Heart left ventricle (tissue), 16 donors: ENCODE measurements around the gene RTL9. TPM values are rescaled to one million over a fixed set of nuclear protein-coding genes. Genes with fewer than 3 reads are reported as not detected.
A peak's percentile ranks its signal among the peaks of the same experiment; 100 is the strongest.

ENCODE experiments used
- ATAC-seq, 4 donors: fragments of 200-7000 bp; cut with Tn5 transposase; one replicate each; pipeline ENCODE4 v1.9.1; 2020 to 2022; ENCODE audit warnings: moderate library complexity in 4 of 4, mild to moderate bottlenecking in 3 of 4, moderate number of reproducible peaks in 1 of 4
- DNase-seq, 5 donors: peaks; one replicate each; pipeline ENCODE4 v3.0.0-alpha.2; 2020
- H3K27ac ChIP-seq, 12 donors: fragments of 200-600 bp; sonication (generic) in 4 of 12; one replicate each; pipeline versions ENCODE4 v1.5.0 to v1.8.0; 2016 to 2022; ENCODE audit warnings: mild to moderate bottlenecking in 2 of 12
- H3K27me3 ChIP-seq, 9 donors: fragments of 200-600 bp; sonication (generic) in 2 of 9; one replicate each; pipeline versions ENCODE4 v1.5.1 to v1.8.0; 2016 to 2022; ENCODE audit warnings: mild to moderate bottlenecking in 3 of 9
- H3K36me3 ChIP-seq, 9 donors: fragments of 200-600 bp; sonication (generic) in 2 of 9; one replicate each; pipeline versions ENCODE4 v1.5.0 to v1.8.0; 2018 to 2022; ENCODE audit warnings: mild to moderate bottlenecking in 2 of 9
- H3K4me1 ChIP-seq, 12 donors: fragments of 200-600 bp; sonication (generic) in 4 of 12; one replicate each; pipeline versions ENCODE4 v1.5.0 to v1.8.0; 2016 to 2022; ENCODE audit warnings: mild to moderate bottlenecking in 3 of 12
- H3K4me3 ChIP-seq, 12 donors: fragments of 200-600 bp; sonication (generic) in 4 of 12; one replicate each; pipeline versions ENCODE4 v1.5.0 to v1.8.0; 2017 to 2022; ENCODE audit warnings: mild to moderate bottlenecking in 9 of 12, moderate library complexity in 4 of 12
- H3K9me3 ChIP-seq, 12 donors: fragments of 200-600 bp; sonication (generic) in 4 of 12; one replicate each; pipeline versions ENCODE4 v1.5.0 to v1.8.0; 2016 to 2022; ENCODE audit warnings: mild to moderate bottlenecking in 1 of 12
- POLR2A ChIP-seq, 2 donors: fragments of 450-650 bp; IDR thresholded peaks; one replicate each; pipeline ENCODE4 v1.6.1; 2017; ENCODE audit warnings: antibody characterized with exemption in 2 of 2, mild to moderate bottlenecking in 2 of 2, moderate library complexity in 2 of 2
- WGBS, 4 donors: extraction: QIAGEN DNeasy Blood & Tissue Kit in 2 of 4; methylation state at CpG; one replicate each; pipeline versions ENCODE4 v1.1.5 to v1.1.7; 2013 to 2018; 5-methylcytosine and 5-hydroxymethylcytosine counted together
- intact Hi-C, 10 donors: fragments of 100-400 bp; cut with DNase I; formaldehyde crosslinking; loops; one replicate each; pipeline versions ENCODE4 v1.11.1 to v1.14.2; 2022
- polyA plus RNA-seq, 2 donors: library from polyadenylated mRNA; stranded (reverse); fragments of 200-250 nt; gene quantifications; one replicate each; pipeline ENCODE4 v1.2.3, GENCODE V29; 2013
- total RNA-seq, 9 donors: library from RNA; depleted of rRNA in 2 of 9; stranded (reverse); fragments of >200 nt in 2 of 9; fragmentation: NEBNext Ultra II Directional in 3 of 9; extraction: Animal tissue kit (Norgen Biotek cat#: 25700) in 3 of 9; gene quantifications; one replicate each; pipeline versions ENCODE4 v1.1.0 to v1.2.4, GENCODE V29; 2016 to 2023
- TF ChIP-seq, protein P1 (sequence below), 12 donors: fragments of 200-600 bp; sonication (generic) in 4 of 12; IDR thresholded peaks; one replicate each; pipeline versions ENCODE4 v1.5.0 to v1.8.0; 2018 to 2022; ENCODE audit warnings: antibody characterized with exemption in 12 of 12, mild to moderate bottlenecking in 5 of 12
- donor health status: ischemic (EF 13 %, LVEDD 7.1; RV severe dilation, severe dysfunction).
- donor health status: healthy with polysubstance abuse.
- donor health status: DM: no; HTN: yes; CAD: no.
- donor health status: DM: no; HTN: no; CAD: no.
- donor health status: ischemic (EF 25% LVEDD 6.9; RV normal size, moderate dysfunction).
- donor health status: ischemic (EF 25% LVEDD 5.7; RV mildly dilated, moderate dysfunction).
- donor health status: healthy.
- donor health status: DM: yes; HTN: yes; CAD: no.
- donor health status: ischemic (EF 35%, LVEDD 5.7; RV mildly dilated, moderate dysfunction).
- donor health status: nonischemic (EF 11% LVEDD 7.7; RV severe dilation, severe dysfunction).
- donor health status: DM: yes; HTN: yes; CAD: no.
- donor health status: PGD.
- donor health status: ischemic (EF 29% LVEDD 5.4; RV normal size, mild dysfunction).
- donor health status: nonischemic (EF 23%, LVEDD 6.1; RV moderate dilation, normal function).

RTL9 gene
- total and polyA plus RNA-seq, 11 donors, result 0.15 to 2.0 (median 0.65) TPM

DNA sequence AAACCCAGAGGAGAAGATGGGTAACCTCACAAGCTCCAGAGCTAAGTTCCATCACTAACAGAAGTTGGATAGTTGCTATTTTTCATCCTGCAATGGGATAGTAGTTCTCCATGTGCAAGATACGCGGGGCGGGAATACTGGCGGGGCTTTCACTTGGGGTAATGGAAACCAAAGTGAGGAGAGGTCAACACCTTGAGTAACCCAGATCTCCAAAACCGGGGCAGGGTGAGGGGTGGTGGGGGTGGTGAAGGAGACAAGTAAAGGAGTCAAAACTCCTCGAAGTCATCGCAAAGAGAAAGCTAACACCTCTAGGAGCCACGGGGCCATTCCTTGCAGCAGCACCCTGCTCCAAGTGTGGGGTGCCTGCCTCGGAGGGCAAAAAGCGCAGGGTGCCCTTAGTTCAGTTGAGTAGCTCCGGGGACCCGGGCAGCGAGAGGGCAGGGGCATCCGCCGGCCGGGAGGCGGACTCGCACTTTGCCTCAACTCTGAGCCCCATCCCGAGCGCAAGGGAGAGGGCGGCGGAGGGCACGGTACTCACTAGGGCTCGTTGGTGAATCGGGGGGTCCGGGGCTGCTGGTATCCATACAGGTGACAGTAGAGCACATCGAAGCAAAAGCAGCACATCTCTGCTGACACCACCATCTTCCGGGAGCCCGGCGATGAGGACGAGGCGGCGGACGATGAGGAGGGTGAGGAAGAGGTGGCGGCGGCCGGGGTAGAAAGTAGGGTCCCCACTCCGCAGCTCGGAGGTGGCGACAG is 41.4 kb upstream of the RTL9 start:
- DNase-seq, result peak in 4 of 5 donors; percentile 9 to 29 (median 22)
- Histone ChIP-seq H3K27me3 (peaks cover 0 to 27% (median 0%) of the 10 kb centered on the region in 9 donors), H3K36me3 (no peaks in the 10 kb centered on the region), H3K9me3 (no peaks in the 10 kb centered on the region), H3K4me1 (peaks cover 0 to 14% (median 3%) of the 10 kb centered on the region in 12 donors), H3K27ac (peak overlapping the region; percentile 65 to 86 (median 80)), H3K4me3 (peak overlapping the region; percentile 47 to 97 (median 80))
- ATAC-seq, result peak; percentile 32 to 62 (median 57)
- WGBS, 4 donors, result 0 to 47% (median 24%) methylated on average over 11 to 40 of the region's 40 CpGs
- intact Hi-C loops, result loop anchor here in 6 of 10 donors (5.0 to 10.0 kb wide), 6 partner anchors 52 to 155 kb away; no protein-coding TSS in a partner anchor
- TF ChIP-seq POLR2A (IDR thresholded peaks at IDR 0.05), result no peak
- TF ChIP-seq, protein P1, sequence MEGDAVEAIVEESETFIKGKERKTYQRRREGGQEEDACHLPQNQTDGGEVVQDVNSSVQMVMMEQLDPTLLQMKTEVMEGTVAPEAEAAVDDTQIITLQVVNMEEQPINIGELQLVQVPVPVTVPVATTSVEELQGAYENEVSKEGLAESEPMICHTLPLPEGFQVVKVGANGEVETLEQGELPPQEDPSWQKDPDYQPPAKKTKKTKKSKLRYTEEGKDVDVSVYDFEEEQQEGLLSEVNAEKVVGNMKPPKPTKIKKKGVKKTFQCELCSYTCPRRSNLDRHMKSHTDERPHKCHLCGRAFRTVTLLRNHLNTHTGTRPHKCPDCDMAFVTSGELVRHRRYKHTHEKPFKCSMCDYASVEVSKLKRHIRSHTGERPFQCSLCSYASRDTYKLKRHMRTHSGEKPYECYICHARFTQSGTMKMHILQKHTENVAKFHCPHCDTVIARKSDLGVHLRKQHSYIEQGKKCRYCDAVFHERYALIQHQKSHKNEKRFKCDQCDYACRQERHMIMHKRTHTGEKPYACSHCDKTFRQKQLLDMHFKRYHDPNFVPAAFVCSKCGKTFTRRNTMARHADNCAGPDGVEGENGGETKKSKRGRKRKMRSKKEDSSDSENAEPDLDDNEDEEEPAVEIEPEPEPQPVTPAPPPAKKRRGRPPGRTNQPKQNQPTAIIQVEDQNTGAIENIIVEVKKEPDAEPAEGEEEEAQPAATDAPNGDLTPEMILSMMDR (IDR thresholded peaks at IDR 0.05), result no peak

DNA sequence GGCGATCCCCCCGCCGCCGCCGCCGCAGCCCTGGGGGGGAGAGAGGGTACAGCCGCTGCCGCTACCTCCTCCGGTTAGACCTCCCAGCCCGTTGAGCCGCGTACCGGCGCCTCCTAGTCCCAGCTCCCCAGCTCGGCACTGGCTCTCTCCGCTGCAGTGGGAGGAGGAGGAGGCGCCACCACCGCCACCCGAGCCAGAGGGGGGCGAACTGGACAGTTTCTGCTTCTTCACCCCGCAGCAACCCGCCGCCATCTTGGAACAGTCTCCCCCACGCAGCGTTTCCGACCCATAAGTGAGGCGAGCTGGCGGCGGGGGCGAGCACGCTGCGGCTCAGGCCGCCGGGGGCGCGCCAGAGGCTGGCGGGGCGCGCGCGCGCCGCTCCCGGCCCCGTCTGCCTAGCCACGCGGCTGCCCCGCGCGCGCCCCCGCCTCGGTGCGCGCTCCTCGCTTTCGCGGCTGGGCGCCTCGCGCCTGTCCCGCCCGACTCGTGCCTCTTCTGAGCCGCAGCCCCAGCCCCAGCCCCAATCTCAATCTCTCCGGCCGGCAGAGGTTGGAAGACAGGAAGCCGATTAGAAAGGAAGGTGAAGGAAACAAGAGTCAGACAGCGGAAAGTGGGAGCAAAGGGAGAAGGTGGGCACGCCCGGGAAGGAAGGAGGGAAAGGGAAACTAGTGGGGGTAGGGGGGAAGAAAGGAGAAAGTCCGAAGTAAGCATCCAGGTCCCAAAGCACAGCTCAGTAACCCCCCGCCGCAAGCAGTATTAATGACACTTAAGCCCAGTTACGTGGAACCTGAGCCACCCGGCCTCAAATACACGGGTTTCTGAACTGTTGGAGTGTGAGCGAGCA is 40.6 kb upstream of the RTL9 start, which contains the start of gene AMMECR1:
AMMECR1 (minus strand) TSS at position 266 of the 844 bp plus-strand sequence; CDS start at position 252, 14 bp downstream.
- H3K27ac ChIP-seq, result peak within 1 kb of the TSS; percentile 65 to 86 (median 80)
- H3K36me3 ChIP-seq, result no peaks in the 10 kb centered on the region
- intact Hi-C loops, result loop anchor here in 6 of 10 donors (5.0 to 10.0 kb wide), 6 partner anchors 53 to 156 kb away; no protein-coding TSS in a partner anchor
- H3K9me3 ChIP-seq, result no peaks in the 10 kb centered on the region
- ATAC-seq, result peak; percentile 91 to 97 (median 96)
- H3K4me1 ChIP-seq, result peaks cover 0 to 14% (median 3%) of the 10 kb centered on the region in 12 donors
- H3K27me3 ChIP-seq, result peaks cover 0 to 26% (median 0%) of the 10 kb centered on the region in 9 donors
- DNase-seq, result peak; percentile 72 to 86 (median 79)
- WGBS, 4 donors, result 1 to 43% (median 15%) methylated on average over 39 to 78 of the region's 78 CpGs
- TF ChIP-seq, protein P1 (IDR thresholded peaks at IDR 0.05), result peak in 1 of 12 donors; percentile 5
- peak in 1 of 2 donors; percentile 34 for TF ChIP-seq POLR2A (IDR thresholded peaks at IDR 0.05)
- H3K4me3 ChIP-seq, result peak within 1 kb of the TSS; percentile 47 to 97 (median 80)

DNA sequence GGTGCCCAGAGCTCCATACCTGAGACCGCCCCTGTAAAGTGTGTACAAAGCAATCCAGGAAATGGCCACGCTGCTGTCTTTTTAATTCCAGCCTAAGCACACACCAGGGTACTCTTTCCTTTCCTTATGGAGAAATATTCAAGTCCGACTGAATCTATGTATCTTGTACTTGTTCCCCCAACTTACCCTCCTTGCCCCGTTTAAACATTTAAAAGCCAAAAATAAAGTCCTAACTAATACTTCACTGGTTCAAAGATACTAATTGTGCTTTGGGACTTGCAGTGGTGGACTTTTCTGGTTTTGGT is 40.0 kb upstream of the RTL9 start:
- Histone ChIP-seq H3K27me3 (peaks cover 0 to 23% (median 0%) of the 10 kb centered on the region in 9 donors), H3K9me3 (no peaks in the 10 kb centered on the region), H3K36me3 (no peaks in the 10 kb centered on the region), H3K4me3 (peak overlapping the region in 11 of 12 donors; percentile 15 to 97 (median 82)), H3K27ac (peak overlapping the region in 6 of 12 donors; percentile 27 to 86 (median 44)), H3K4me1 (peaks cover 0 to 14% (median 3%) of the 10 kb centered on the region in 12 donors)
- intact Hi-C loops, result loop anchor here in 6 of 10 donors (5.0 to 10.0 kb wide), 6 partner anchors 54 to 156 kb away; no protein-coding TSS in a partner anchor
- ATAC-seq (no peak), DNase-seq (no peak)
- TF ChIP-seq, protein P1 (IDR thresholded peaks at IDR 0.05), result no peak
- no peak for TF ChIP-seq POLR2A (IDR thresholded peaks at IDR 0.05)
- 11 to 40% (median 24%) methylated on average over 4 of the region's 4 CpGs for WGBS, 4 donors
